ENCODE data around the gene NOX4. TPM values are rescaled to one million over a fixed set of nuclear protein-coding genes. Genes with fewer than 3 reads are reported as not detected.
"Not testable (repeated sequence)": the region's sequence is repeated elsewhere in the genome, so short reads cannot be mapped to it uniquely, and the experiment has no call there.

Gene NOX4
- total RNA-seq, 1 experiment from 2014 or later: 1.4 TPM

- no peak for DNase-seq (ENCODE audit: low spot score)
Measured at GRCh38 chr11:89458716-89459115, 32.5 kb downstream of the NOX4 start.

DNA sequence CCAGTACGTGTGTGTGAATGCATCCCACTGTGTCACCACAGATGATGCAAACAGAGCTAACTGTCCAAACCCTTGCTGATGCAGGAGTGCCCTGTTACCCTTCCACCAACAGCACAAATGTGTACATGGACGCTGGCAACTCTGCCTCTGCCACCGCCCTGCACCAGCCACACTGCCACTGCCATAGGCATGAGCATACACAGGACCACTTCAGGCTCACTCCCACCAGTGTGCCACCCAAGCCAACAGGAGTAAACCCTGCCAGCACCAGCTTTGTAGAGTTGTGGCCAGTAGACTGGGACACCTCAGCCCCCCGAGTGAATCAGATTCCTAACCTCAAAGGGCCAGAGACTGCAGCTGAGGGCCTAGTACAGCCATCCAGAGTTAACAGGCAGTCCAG lies 34.0 kb downstream of the NOX4 start:
- DNase-seq (ENCODE audit: low spot score): no peak

- DNase-seq (ENCODE audit: low spot score): no peak
Measured at GRCh38 chr11:89456681-89457080, 34.5 kb downstream of the NOX4 start.

- no peak for DNase-seq (ENCODE audit: low spot score)
Measured at GRCh38 chr11:89452780-89453179, 38.4 kb downstream of the NOX4 start.

DNA sequence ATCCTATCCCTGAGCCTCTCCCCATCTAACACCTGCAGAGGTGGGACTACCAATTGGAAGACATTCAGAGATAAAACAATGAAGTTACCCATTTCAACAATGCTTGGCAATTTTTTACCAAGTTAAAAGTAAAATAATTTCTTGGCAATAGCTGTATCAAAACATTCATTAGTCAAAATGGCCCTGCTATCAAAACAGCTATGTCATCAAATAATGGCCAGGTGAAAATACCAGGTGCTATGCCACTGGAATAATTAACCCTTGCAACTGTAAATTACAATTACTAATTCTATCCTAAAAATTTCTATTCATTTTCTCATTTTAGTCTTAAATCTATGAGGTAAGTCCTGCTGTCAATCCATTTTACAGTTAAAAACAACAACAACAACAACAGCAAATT lies 43.3 kb downstream of the NOX4 start:
- DNase-seq (ENCODE audit: low spot score): no peak

GRCh38 chr11:89443361-89444322 lies 47.5 kb downstream of the NOX4 start:
- DNase-seq (ENCODE audit: low spot score): no peak

- DNase-seq (ENCODE audit: low spot score): no peak
Measured at GRCh38 chr11:89442801-89443200, 48.4 kb downstream of the NOX4 start.

GRCh38 chr11:89441606-89442005 lies 49.6 kb downstream of the NOX4 start:
- no peak for DNase-seq (ENCODE audit: low spot score)

GRCh38 chr11:89437317-89437716 lies 53.9 kb downstream of the NOX4 start:
- DNase-seq (ENCODE audit: low spot score): no peak

GRCh38 chr11:89436071-89436470 lies 55.1 kb downstream of the NOX4 start:
- no peak for DNase-seq (ENCODE audit: low spot score)

- no peak for DNase-seq (ENCODE audit: low spot score)
Measured at GRCh38 chr11:89433278-89433677, 57.9 kb downstream of the NOX4 start.

DNA sequence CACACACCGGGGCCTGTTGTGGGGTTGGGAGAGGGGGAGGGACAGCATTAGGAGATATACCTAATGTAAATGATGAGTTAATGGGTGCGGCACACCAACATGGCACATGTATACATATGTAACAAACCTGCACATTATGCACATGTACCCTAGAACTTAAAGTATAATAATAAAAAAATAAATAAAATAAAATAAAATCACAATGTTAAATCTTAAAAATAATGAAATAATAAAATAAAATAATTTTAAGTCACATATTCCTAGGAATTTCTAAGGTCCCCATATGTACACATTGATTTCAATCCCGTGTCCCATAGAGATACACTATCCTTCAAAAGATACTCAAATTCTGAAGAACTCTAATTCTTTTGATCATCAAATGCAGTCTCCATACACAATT lies 59.0 kb downstream of the NOX4 start:
- DNase-seq (ENCODE audit: low spot score): not testable (repeated sequence)

GRCh38 chr11:89426501-89426900 lies 64.7 kb downstream of the NOX4 start:
- not testable (repeated sequence) for DNase-seq (ENCODE audit: low spot score)

GRCh38 chr11:89421718-89422117 lies 69.5 kb downstream of the NOX4 start:
- DNase-seq (ENCODE audit: low spot score): no peak

- DNase-seq (ENCODE audit: low spot score): no peak
Measured at GRCh38 chr11:89420981-89421380, 70.2 kb downstream of the NOX4 start.

DNA sequence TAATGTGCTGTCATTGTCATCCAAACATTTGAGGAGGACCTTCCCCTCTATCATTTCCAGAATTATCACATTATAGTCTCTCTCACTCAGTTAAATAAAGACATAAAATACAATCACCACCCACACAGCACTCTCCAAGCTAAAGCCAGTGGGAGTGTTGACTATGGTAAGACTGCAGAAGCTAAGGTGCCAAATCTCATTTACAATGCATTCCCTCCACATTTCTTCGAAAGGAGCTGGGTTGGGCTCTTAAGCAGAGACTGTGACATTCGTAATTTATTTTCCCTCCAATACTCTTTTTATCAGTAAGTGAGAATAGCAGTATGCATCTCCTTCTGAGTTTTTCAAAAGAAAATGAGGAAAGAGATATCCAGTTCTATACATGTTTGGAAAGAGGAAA lies 74.2 kb downstream of the NOX4 start:
- no peak for DNase-seq (ENCODE audit: low spot score)

GRCh38 chr11:89411112-89411511 lies 80.1 kb downstream of the NOX4 start:
- not testable (repeated sequence) for DNase-seq (ENCODE audit: low spot score)

GRCh38 chr11:89410666-89411065 lies 80.5 kb downstream of the NOX4 start:
- not testable (repeated sequence) for DNase-seq (ENCODE audit: low spot score)

DNA sequence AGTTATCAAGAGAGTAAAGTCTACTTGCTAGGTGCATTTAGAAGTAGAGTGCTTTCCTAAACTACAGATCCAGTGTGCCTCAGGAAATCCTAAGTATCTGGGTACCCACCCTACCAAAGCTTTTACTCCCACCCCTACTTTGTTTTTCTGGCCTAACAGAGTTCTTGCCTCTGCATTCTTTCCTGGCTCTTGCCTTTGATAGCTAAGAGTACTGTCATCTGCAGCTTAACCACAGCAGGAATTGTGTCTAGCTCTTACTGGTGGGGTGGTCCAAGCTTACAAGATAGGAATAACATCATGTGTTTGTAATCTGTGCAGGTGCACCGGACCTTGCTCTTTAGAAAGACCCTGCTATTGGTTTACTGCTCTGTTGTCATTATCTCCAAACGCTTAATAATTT lies 82.7 kb downstream of the NOX4 start:
- DNase-seq (ENCODE audit: low spot score): not testable (repeated sequence)

DNA sequence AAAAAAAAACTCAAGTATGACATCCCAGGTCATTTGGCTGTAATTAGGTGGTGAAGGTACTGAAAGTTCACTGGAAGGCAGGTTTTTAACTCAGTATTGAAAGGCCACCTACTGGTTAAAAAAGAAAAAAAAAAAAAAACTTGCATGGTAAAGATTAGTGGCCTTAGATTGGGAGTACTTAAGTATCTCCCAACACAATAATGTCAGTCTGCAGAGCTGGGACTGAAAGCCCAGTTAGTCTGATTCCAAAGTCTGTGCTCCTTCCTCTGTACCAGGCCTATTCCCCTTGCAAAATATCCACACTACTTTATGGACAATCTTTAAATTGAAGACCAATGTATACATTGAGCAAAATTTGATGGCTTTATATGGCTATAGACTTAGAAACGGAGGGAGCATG lies 85.5 kb downstream of the NOX4 start:
- DNase-seq (ENCODE audit: low spot score): peak; percentile 4

DNA sequence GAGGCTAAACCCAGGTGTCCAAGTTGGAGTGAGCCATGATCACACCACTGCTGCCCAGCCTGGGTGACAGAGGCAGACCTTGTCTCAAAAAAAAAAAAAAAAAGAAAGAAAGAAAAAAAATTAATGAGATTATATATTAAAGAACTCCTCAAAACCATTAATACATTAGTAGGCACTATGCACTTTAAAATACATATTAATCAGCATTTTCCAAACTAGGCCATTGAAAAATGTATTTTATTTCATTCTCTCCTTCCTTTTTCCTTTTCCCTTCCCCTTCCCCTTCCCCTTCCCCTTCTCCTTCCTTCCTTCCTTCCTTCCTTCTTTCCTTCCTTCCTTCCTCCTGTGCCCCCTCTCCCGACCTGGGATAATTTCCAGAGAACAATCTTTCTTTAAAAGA lies 99.5 kb downstream of the NOX4 start:
- not testable (repeated sequence) for DNase-seq (ENCODE audit: low spot score)

- not testable (repeated sequence) for DNase-seq (ENCODE audit: low spot score)
Measured at GRCh38 chr11:89387501-89387900, 103.7 kb downstream of the NOX4 start.

- DNase-seq (ENCODE audit: low spot score): not testable (repeated sequence)
Measured at GRCh38 chr11:89382986-89383385, 108.2 kb downstream of the NOX4 start.

DNA sequence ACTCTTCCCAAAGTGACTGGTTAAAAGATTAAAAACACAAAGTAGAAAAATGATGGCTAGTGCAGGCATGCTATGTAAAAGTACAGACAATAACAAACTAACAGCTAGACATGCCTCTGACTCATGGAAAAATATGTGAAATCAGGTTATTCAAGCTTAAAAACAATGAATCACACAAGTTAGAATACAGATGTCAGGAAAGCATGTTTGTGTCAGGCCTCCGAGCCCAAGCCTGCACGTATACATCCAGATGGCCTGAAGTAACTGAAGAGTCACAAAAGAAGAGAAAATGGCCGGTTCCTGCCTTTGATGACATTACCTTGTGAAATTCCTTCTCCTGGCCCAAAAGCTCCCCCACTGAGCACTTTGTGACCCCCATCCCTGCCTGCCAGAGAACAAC lies 110.1 kb downstream of the NOX4 start:
- peak; percentile 79 for DNase-seq (ENCODE audit: low spot score)
